ENCODE data around the gene OXT.

OXT gene

GRCh38 chr20:3115190-3116107 is 44.0 kb downstream of the OXT start:
- peak; percentile 15 for DNase-seq

- no peak for DNase-seq
Measured at GRCh38 chr20:3116341-3116740, 44.9 kb downstream of the OXT start.

- DNase-seq = peak; percentile 78
Measured at GRCh38 chr20:3117839-3118379, 46.5 kb downstream of the OXT start.

- DNase-seq = no peak
Measured at GRCh38 chr20:3119044-3119443, 47.6 kb downstream of the OXT start.

GRCh38 chr20:3121271-3121911 is 50.0 kb downstream of the OXT start:
- peak; percentile 62 for DNase-seq

All from MV-4-11 (cell line).